Fibroblast of lung (primary cell): ENCODE data around the gene OR8A1. TPM values are rescaled to one million over a fixed set of nuclear protein-coding genes. Genes with fewer than 3 reads are reported as not detected.

Experiments used
- DNase-seq, 2 donors: peaks; one replicate each; pipeline versions ENCODE4 v3.0.0 to v3.0.0-alpha.2; 2010; ENCODE audit warnings: low read depth in 2 of 2
- H2AFZ ChIP-seq: 2 replicates; pipeline ENCODE4 v1.5.1; 2012; ENCODE audit warnings: low read length, control low read depth, inconsistent platforms
- H3K27ac ChIP-seq: 2 replicates; pipeline ENCODE4 v1.5.1; 2011; ENCODE audit warnings: low read length, control low read depth; ENCODE audit not compliant: insufficient read depth
- H3K27me3 ChIP-seq: 2 replicates; pipeline ENCODE4 v1.5.1; 2011; ENCODE audit warnings: mild to moderate bottlenecking, low read length; ENCODE audit not compliant: control insufficient read depth, insufficient read depth
- H3K36me3 ChIP-seq: 2 replicates; pipeline ENCODE4 v1.5.1; 2011; ENCODE audit warnings: low read length; ENCODE audit not compliant: control insufficient read depth, insufficient read depth
- H3K4me1 ChIP-seq: 2 replicates; pipeline ENCODE4 v1.5.1; 2011; ENCODE audit warnings: low read length; ENCODE audit not compliant: control insufficient read depth, insufficient read depth; ENCODE audit errors: extremely low read depth
- H3K4me2 ChIP-seq: 2 replicates; pipeline ENCODE4 v1.5.1; 2011; ENCODE audit warnings: low read length, control low read depth; ENCODE audit not compliant: insufficient read depth; ENCODE audit errors: extremely low read depth
- H3K4me3 ChIP-seq, 4 experiments: fragments of 200-600 bp in 1 of 4; sonication (generic) in 1 of 4; replicated peaks in 1 of 4; 2 replicates each; pipeline ENCODE4 v1.5.1; 2011 to 2016; ENCODE audit warnings: low read length in 4 of 4, low read depth in 3 of 4, mild to moderate bottlenecking in 3 of 4, control low read depth in 2 of 4, inconsistent platforms in 1 of 4, mixed read lengths in 1 of 4; ENCODE audit not compliant: insufficient read depth in 1 of 4; ENCODE audit errors: control extremely low read depth in 1 of 4
- H3K79me2 ChIP-seq: 2 replicates; pipeline ENCODE4 v1.5.1; 2012; ENCODE audit warnings: mild to moderate bottlenecking, low read length, inconsistent platforms; ENCODE audit not compliant: control insufficient read depth, insufficient read depth
- H3K9ac ChIP-seq: 2 replicates; pipeline ENCODE4 v1.5.1; 2011; ENCODE audit warnings: mild to moderate bottlenecking, low read length, control low read depth; ENCODE audit not compliant: insufficient read depth
- H3K9me3 ChIP-seq: 2 replicates; pipeline ENCODE4 v1.5.1; 2012; ENCODE audit warnings: low read depth, low read length; ENCODE audit not compliant: control insufficient read depth, insufficient read depth
- H4K20me1 ChIP-seq: 2 replicates; pipeline ENCODE4 v1.5.1; 2011; ENCODE audit warnings: low read length; ENCODE audit not compliant: control insufficient read depth, insufficient read depth; ENCODE audit errors: extremely low read depth
- EZH2 ChIP-seq: IDR thresholded peaks from 2 replicates; pipeline ENCODE4 v1.5.1; 2012; ENCODE audit warnings: low read length, control low read depth, mild to moderate bottlenecking; ENCODE audit errors: missing control alignments
- polyA plus RNA-seq, 2 donors: library from polyadenylated mRNA; depleted of rRNA in 1 of 2; stranded (reverse) in 1 of 2; unstranded in 1 of 2; fragments of >200 nt; gene quantifications; 2 replicates each; pipeline ENCODE4 v1.2.1, GENCODE V29; 2011 to 2012; ENCODE audit warnings: missing spikeins in 1 of 2
- total RNA-seq: library from RNA; depleted of rRNA; stranded (reverse); fragments of >200 nt; gene quantifications from 2 replicates; pipeline ENCODE4 v1.2.1, GENCODE V29; 2014
- TF ChIP-seq, protein P1 (sequence below), 2 donors: IDR thresholded peaks in 1 of 2; conservative IDR thresholded peaks in 1 of 2; 1 replicate in 1 of 2; 2 replicates in 1 of 2; pipeline ENCODE4 v1.5.1; 2011 to 2012; ENCODE audit warnings: low read length in 2 of 2, control low read depth in 1 of 2, inconsistent platforms in 1 of 2, low read depth in 1 of 2, mild to moderate bottlenecking in 1 of 2

Gene OR8A1
- total and polyA plus RNA-seq, 2 donors (not counting 1 experiment from before 2014, with no cell fraction given) = not detected

GRCh38 chr11:124591430-124591829, 21.6 kb downstream of the OR8A1 start:
- H4K20me1 ChIP-seq = no peaks in the 10 kb centered on the region
- no peaks in the 10 kb centered on the region for H3K9me3 ChIP-seq
- H3K4me2 ChIP-seq = no peak overlapping the region
- TF ChIP-seq, protein P1, sequence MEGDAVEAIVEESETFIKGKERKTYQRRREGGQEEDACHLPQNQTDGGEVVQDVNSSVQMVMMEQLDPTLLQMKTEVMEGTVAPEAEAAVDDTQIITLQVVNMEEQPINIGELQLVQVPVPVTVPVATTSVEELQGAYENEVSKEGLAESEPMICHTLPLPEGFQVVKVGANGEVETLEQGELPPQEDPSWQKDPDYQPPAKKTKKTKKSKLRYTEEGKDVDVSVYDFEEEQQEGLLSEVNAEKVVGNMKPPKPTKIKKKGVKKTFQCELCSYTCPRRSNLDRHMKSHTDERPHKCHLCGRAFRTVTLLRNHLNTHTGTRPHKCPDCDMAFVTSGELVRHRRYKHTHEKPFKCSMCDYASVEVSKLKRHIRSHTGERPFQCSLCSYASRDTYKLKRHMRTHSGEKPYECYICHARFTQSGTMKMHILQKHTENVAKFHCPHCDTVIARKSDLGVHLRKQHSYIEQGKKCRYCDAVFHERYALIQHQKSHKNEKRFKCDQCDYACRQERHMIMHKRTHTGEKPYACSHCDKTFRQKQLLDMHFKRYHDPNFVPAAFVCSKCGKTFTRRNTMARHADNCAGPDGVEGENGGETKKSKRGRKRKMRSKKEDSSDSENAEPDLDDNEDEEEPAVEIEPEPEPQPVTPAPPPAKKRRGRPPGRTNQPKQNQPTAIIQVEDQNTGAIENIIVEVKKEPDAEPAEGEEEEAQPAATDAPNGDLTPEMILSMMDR (conservative IDR thresholded peaks at IDR 0.05 in 1 of 2, IDR thresholded peaks at IDR 0.05 in 1 of 2; ENCODE audit: low read depth in 1 of 2, low read length in 2 of 2) = no peak
- no peak for TF ChIP-seq EZH2
- no peaks in the 10 kb centered on the region for H3K4me1 ChIP-seq
- DNase-seq = no peak
- no peaks in the 10 kb centered on the region for H3K36me3 ChIP-seq
- no peak overlapping the region for H3K4me3 ChIP-seq
- H3K9ac ChIP-seq = no peak overlapping the region
- no peaks in the 10 kb centered on the region for H3K79me2 ChIP-seq
- H2AFZ ChIP-seq = no peak overlapping the region
- H3K27ac ChIP-seq = no peak overlapping the region
- H3K27me3 ChIP-seq = no peaks in the 10 kb centered on the region

- H3K4me2 ChIP-seq = no peak overlapping the region
- DNase-seq = no peak
- H3K9me3 ChIP-seq = no peaks in the 10 kb centered on the region
- no peaks in the 10 kb centered on the region for H3K27me3 ChIP-seq
- H3K36me3 ChIP-seq = no peaks in the 10 kb centered on the region
- TF ChIP-seq, protein P1 (conservative IDR thresholded peaks at IDR 0.05 in 1 of 2, IDR thresholded peaks at IDR 0.05 in 1 of 2; ENCODE audit: low read depth in 1 of 2, low read length in 2 of 2) = no peak
- TF ChIP-seq EZH2 = no peak
- H4K20me1 ChIP-seq = no peaks in the 10 kb centered on the region
- H3K9ac ChIP-seq = no peak overlapping the region
- no peaks in the 10 kb centered on the region for H3K79me2 ChIP-seq
- H2AFZ ChIP-seq = no peak overlapping the region
- no peak overlapping the region for H3K27ac ChIP-seq
- no peak overlapping the region for H3K4me3 ChIP-seq
- H3K4me1 ChIP-seq = no peaks in the 10 kb centered on the region
These were observed 22.8 kb downstream of the OR8A1 start for GRCh38 chr11:124592627-124593026.

DNA sequence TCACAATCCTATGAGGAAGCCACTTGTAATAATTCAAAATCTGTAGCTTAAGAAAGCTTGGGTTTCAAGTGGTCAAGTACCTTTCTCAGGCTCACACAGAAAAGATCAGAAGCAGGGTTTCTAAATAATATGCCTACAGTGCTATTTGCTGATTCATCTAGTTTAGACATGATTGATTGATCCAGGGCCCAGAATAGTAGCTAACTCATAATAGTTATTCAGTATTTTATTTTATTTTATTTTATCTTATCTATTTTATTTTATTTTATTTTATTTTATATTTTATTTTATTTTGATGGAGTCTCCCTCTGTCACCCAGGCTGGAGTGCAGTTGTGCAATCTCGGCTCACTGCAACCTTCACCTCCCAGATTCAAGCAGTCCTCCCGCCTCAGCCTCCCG, 25.5 kb downstream of the OR8A1 start:
- no peak for TF ChIP-seq EZH2
- TF ChIP-seq, protein P1 (conservative IDR thresholded peaks at IDR 0.05 in 1 of 2, IDR thresholded peaks at IDR 0.05 in 1 of 2; ENCODE audit: low read depth in 1 of 2, low read length in 2 of 2) = no peak
- H3K4me3 ChIP-seq = no peak overlapping the region
- no peak overlapping the region for H3K4me2 ChIP-seq
- DNase-seq = no peak
- no peaks in the 10 kb centered on the region for H3K36me3 ChIP-seq
- H3K9me3 ChIP-seq = no peaks in the 10 kb centered on the region
- H3K4me1 ChIP-seq = no peaks in the 10 kb centered on the region
- H4K20me1 ChIP-seq = no peaks in the 10 kb centered on the region
- no peak overlapping the region for H3K9ac ChIP-seq
- no peak overlapping the region for H3K27ac ChIP-seq
- H3K27me3 ChIP-seq = no peaks in the 10 kb centered on the region
- no peak overlapping the region for H2AFZ ChIP-seq
- H3K79me2 ChIP-seq = no peaks in the 10 kb centered on the region
